HG03571 (cell line): ENCODE results near the gene PRIMA1.

Source experiments
- ATAC-seq: cut with Tn5 transposase; IDR thresholded peaks from one replicate; pipeline ENCODE4 v1.9.1; 2021; ENCODE audit not compliant: unreplicated experiment

PRIMA1 gene

DNA sequence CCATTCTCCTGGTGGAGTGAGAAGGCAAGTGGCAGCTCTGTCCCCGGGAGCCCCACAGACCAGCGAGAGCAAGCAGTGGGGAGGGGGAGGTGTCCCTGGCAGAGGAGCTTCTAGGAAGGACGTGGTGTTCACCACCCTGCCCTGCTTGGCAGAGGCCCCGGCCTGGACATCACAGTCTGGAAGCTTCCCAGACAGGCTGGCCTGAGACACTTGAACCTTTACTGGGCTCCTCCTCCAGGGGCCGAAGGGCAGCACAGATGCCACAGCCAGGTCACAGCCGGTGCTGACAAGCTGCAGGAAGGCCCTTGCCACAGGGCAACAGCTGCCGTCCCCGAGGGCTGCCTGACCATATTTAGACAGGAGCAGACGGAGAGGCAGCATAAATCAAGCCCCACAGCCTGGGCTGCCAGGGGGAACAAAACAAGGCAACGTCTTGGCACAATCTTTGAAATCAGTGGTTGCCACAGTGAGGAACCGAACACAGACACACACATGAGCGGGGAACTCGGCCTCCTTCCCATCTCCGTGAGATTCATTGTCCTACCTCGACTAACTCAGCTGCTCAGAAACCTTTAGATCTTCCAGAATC lies 28.5 kb downstream of the PRIMA1 start:
- ATAC-seq, result no peak

- no peak for ATAC-seq
These were observed 31.1 kb downstream of the PRIMA1 start for GRCh38 chr14:93757206-93757605.

DNA sequence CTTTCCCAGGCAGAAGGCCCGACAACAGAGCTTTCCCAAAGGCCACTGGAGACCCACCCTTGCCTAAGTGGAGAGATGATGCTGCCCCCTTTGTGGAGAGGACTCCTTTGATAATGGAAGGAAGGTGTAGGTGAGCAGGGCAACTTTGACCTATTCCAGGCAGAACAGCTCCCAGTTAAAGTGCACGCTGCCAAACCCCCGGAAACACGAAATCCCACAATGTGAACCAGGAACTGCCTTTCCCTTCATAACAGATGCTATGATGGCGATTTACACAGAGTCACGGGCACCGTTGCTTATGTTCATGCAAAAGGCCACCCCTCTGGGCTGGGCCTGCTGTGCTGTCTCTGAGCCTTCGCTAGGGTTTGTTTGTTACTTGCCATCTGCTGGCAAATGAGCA lies 34.6 kb downstream of the PRIMA1 start:
- ATAC-seq, result no peak

GRCh38 chr14:93752980-93753561 lies 35.2 kb downstream of the PRIMA1 start:
- ATAC-seq, result no peak

DNA sequence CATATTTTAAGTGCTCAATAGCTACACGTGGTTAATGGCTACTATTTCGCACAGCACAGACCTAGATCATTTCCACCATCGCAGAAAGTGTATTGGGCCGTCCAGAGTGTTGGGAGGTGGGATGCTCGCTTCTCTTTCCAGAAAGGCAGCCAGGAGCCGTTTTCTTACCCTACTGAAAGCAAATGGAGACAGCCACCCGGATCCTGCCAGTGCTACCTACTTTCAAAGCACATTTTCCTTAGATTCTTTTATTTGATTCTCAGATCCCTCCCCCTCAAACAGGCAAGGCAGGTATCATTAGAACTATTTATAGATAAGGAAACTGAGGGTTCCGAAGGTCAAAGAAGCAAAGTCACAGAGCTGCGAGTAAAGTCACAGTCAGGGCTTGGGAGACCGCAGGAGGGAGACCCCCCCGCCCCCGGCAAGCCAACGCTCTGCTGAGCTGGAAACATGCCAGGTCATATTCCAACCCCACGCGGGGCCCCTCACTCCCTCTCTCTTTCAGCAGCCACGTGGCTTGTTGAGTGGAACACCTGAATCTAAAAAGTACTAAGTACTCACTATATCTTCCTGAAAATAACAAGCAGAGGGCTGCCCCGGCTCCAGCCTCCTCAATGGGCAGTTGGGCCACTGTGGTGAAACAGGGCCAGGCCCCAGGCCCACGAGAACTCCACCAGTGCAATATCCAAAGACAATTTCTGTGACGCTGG lies 36.2 kb downstream of the PRIMA1 start:
- no peak for ATAC-seq

- ATAC-seq, result no peak
These were observed 39.2 kb downstream of the PRIMA1 start for GRCh38 chr14:93749076-93749420.

GRCh38 chr14:93748208-93749075 lies 39.8 kb downstream of the PRIMA1 start:
- no peak for ATAC-seq

DNA sequence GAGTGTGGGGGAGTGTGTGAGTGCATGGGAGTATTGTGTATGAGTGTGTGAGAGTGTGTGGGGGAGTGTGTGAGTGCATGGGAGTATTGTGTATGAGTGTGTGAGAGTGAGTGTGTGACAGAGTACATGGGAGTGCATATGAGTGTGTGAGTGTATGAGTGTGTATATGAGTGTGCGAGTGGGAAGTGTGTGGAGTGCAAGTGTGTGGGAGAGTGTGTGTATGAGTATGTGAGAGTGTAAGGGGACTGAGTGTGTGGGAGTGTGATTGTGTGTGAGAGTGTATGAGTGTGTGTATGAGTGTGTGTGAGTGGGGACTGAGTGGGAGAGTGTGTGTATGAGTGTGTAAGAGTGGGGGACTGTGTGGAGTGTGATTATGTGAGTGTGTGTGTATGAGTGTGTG lies 40.7 kb downstream of the PRIMA1 start:
- no peak for ATAC-seq

GRCh38 chr14:93747102-93747501 lies 41.2 kb downstream of the PRIMA1 start:
- ATAC-seq, result no peak

DNA sequence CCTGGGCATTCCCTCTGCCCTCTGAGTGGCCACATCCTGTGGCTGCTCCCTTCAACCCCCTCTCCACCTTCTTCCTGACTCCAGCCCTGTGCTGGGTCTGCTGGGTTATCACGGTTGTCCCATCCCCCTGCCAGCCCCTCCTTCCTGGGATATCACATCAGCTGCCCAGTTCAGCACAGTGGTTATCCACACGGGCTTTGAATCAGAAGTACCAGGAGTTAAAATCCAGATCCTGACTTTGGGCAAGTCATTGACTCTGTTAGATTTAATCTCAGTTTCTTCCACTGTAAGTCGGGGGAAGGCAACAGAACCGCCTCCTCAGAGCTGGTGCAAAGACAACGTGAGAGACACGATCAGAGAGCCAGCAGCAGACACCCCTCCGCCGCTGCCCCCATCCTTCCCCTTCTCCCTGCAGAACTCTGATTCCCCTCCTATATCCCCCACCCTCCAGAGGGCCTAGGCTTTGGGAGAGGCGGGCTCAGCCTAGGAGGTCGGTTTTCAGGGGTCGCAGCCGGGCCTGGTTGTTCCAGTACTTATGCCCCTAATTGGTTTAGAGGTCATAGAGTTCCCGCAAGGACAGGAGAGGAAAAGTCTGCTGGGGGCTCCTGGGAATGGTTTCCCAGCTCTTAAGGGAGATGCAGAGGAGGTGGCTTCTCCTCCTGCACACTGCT lies 42.5 kb downstream of the PRIMA1 start:
- no peak for ATAC-seq

- no peak for ATAC-seq
These were observed 43.4 kb downstream of the PRIMA1 start for GRCh38 chr14:93744876-93745275.

DNA sequence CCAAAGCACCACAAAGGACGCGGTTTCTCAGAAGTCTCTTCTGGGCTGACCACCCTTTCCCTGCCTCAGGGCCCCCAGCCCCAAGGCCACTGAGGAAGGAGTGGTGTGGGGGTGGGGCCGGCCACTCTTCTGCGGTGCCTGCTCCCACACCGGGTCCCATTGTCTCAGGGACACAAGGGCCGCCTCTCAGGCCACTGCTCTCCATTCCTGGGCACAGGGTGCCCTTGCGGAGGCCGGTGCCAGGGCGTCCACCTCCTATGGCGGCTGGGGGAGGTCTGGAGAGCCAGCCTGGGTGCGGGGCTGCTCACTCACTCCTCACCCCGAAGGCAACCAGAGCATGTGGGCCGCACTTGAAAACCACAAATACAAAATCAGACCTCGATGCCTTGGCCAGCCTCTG lies 44.1 kb downstream of the PRIMA1 start:
- no peak for ATAC-seq

- no peak for ATAC-seq
These were observed 44.8 kb downstream of the PRIMA1 start for GRCh38 chr14:93743270-93744060.

GRCh38 chr14:93742761-93743160 lies 45.5 kb downstream of the PRIMA1 start:
- no peak for ATAC-seq

- no peak for ATAC-seq
These were observed 46.6 kb downstream of the PRIMA1 start for GRCh38 chr14:93741556-93742230.

DNA sequence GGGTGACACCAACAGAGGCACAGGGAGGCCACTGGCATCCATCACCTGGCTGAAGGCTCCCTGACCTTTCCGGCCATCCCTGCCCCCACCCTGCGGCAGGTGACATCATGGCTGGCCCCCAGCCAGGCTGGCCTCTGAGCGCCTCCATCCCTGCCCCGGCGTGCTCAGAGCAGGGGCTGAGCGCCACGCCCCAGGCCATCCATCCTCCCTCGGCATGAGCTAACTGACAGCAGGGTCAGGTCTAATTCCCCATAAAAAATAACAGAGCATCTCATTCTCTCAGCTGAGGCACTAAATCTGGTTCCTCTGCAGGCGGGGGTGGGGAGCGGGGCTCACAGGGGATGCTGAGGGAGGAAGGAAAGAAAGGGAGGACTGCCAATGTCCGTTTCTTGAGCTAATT lies 50.7 kb downstream of the PRIMA1 start:
- ATAC-seq, result no peak

- ATAC-seq, result no peak
These were observed 51.8 kb downstream of the PRIMA1 start for GRCh38 chr14:93736378-93737014.

DNA sequence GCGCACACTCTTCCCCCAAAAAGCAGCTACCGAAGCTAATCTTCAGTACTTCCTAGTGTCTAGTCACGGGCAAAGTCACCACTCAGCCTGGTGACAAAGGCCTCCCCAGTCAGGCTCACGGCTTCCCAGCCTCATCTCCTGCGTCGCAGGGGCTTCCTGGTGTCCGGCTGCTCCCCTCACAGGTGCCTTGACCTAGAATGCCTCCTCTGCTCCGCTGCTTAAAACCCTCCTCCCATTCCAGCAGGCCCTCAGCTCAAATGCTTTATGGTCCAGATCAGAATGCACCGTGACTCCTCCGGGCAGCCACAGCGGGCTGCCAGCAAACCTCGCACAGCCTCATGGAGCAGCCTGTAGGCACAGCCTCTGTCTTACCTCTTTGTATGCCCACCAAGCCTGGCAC lies 53.1 kb downstream of the PRIMA1 start:
- ATAC-seq, result no peak

GRCh38 chr14:93734086-93734822 lies 54.0 kb downstream of the PRIMA1 start:
- no peak for ATAC-seq
